ENCODE data around the gene DDX1. TPM values are rescaled to one million over a fixed set of nuclear protein-coding genes. Genes with fewer than 3 reads are reported as not detected.

The DDX1 gene
- total and polyA plus RNA-seq, 2 donors (not counting 1 experiment from before 2014, with no cell fraction given), result 13.2 to 52.6 TPM

DNA sequence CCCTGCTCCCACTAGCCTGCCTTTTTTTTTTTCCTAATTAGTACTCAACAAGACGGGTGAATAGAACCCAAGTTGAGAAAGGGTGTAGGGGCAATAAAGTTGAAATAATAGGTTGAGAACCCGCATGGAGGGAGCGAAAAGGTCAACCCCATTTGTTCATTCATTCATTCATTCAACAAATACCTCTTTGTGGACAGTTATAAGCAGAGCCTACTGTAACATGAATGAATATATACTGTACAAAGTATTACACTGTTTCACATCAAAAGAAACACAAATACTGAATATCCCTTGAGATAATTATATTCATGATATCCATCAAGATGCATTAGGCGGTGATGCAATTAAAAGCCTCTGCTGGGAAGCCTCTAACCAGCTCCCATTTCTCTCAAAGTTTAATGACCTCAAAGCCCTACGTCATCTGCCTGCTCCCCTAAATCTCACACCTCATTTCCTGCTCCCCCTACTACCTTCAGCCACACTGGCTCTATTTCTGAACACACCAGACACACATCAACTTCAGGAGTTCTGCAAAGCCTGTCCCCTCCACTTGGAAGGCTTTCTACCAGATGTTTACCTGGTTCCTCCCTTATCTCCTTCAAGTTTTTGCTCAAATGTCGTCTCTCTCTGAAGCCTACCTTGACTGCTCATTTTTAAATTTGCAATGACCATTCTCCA is 29.2 kb upstream of the DDX1 start:
- Histone ChIP-seq H3K27me3 (replicated peaks in 1 of 4; ENCODE audit: control extremely low read depth in 1 of 4, control insufficient read depth in 3 of 4, insufficient read depth in 4 of 4, low read length in 3 of 4) (no peaks in the 10 kb centered on the region), H3K27ac (ENCODE audit: low read length in 2 of 2) (no peak overlapping the region), H3K9ac (ENCODE audit: low read length) (no peak overlapping the region), H3K4me2 (replicated peaks; ENCODE audit: low read depth, low read length, poor library complexity, severe bottlenecking) (peak overlapping the region; percentile 75), H3K36me3 (replicated peaks in 1 of 2; ENCODE audit: control extremely low read depth in 1 of 2, control insufficient read depth in 1 of 2, extremely low read depth in 1 of 2, insufficient read depth in 2 of 2, low read length in 1 of 2) (no peaks in the 10 kb centered on the region), H4K20me1 (ENCODE audit: control insufficient read depth, insufficient read depth, low read length, poor library complexity, severe bottlenecking) (no peaks in the 10 kb centered on the region), H3K9me3 (ENCODE audit: control extremely low read depth in 1 of 3, control insufficient read depth in 2 of 3, insufficient read depth in 1 of 3, low read length in 2 of 3) (no peaks in the 10 kb centered on the region), H3K79me2 (ENCODE audit: control insufficient read depth, insufficient read depth, low read length) (peaks cover 36% of the 10 kb centered on the region), H3K4me3 (ENCODE audit: control extremely low read depth in 1 of 5, extremely low read depth in 1 of 5, insufficient read depth in 1 of 5, low read depth in 2 of 5, low read length in 4 of 5) (no peak overlapping the region), H3K4me1 (ENCODE audit: control insufficient read depth in 2 of 2, insufficient read depth in 2 of 2, low read length in 2 of 2) (peaks cover 12 to 15% of the 10 kb centered on the region in 2 donors), H2AFZ (ENCODE audit: insufficient read depth, low read depth, low read length, poor library complexity, severe bottlenecking) (peak overlapping the region; percentile 91)
- H3K4me3 Mint-ChIP-seq, result peak overlapping the region; percentile 100
- DNase-seq (no peak), ATAC-seq (ENCODE audit: low read depth) (no peak)
- H3K4me1 Mint-ChIP-seq, result peaks cover 38% of the 10 kb centered on the region
- intact Hi-C loops (cut with micrococcal nuclease), result no loop called here
- no peaks in the 10 kb centered on the region for H3K9me3 Mint-ChIP-seq (ENCODE audit: insufficient read depth)
- CTCF ChIA-PET, result interaction anchor here (5.2 kb wide), 1 partner anchor 14 kb away, joined by 34 read pairs; no protein-coding TSS in a partner anchor
- TF ChIP-seq EZH2 (IDR thresholded peaks at IDR 0.05; ENCODE audit: borderline replicate concordance, insufficient read depth, low read depth, low read length, poor library complexity, severe bottlenecking), result no peak
- TF ChIP-seq, protein P1, sequence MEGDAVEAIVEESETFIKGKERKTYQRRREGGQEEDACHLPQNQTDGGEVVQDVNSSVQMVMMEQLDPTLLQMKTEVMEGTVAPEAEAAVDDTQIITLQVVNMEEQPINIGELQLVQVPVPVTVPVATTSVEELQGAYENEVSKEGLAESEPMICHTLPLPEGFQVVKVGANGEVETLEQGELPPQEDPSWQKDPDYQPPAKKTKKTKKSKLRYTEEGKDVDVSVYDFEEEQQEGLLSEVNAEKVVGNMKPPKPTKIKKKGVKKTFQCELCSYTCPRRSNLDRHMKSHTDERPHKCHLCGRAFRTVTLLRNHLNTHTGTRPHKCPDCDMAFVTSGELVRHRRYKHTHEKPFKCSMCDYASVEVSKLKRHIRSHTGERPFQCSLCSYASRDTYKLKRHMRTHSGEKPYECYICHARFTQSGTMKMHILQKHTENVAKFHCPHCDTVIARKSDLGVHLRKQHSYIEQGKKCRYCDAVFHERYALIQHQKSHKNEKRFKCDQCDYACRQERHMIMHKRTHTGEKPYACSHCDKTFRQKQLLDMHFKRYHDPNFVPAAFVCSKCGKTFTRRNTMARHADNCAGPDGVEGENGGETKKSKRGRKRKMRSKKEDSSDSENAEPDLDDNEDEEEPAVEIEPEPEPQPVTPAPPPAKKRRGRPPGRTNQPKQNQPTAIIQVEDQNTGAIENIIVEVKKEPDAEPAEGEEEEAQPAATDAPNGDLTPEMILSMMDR (IDR thresholded peaks at IDR 0.05), result no peak
- peaks cover 10% of the 10 kb centered on the region for H3K27me3 Mint-ChIP-seq
- H3K27ac Mint-ChIP-seq, result no peak overlapping the region
- POLR2A ChIA-PET, result no interaction called here
- 100% methylated on average over 3 of the region's 6 CpGs for WGBS (ENCODE audit: insufficient coverage)

DNA sequence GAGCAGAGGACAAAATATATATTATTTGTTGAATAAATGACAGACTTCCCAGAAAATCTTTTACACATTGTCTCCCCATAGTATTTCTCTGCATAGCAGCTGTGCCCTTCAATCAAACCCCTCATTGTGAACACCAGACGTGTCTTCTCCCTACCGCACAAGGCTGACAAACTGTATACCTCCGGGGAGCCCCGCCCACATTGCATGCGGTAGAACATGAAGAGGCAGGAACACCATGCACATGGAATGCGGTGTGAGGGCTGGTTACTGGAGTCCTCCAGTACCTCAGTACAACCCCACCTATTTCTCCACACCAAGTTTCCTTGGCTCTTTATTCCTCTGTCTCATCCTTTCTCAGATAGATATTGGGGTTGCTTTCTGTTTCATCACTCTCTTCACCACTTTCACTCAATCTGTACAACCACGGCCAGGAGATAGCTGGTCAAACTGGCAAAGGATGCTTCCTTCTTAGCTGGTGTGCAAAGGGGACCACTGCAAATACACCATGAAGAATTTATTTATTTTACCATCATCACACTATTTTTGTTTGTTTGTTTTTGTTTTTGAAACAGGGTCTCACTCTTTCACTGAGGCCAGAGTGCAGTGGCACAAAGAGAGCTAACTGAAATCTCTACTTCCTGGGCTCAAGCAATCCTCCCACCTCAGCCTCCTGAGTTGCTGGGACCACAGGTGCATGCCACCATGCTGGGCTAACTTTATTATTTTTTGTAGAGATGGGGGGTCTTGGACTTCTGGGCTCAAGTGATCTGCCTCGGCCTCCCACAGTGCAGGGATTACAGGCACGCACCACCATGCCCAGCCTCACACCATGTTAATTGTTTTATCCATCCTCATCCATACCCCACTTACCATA is 28.2 kb upstream of the DDX1 start:
- peaks cover 12% of the 10 kb centered on the region in 2 donors for H3K4me1 ChIP-seq (ENCODE audit: control insufficient read depth in 2 of 2, insufficient read depth in 2 of 2, low read length in 2 of 2)
- peaks cover 32% of the 10 kb centered on the region for H3K4me1 Mint-ChIP-seq
- POLR2A ChIA-PET, result no interaction called here
- H3K27ac Mint-ChIP-seq, result no peak overlapping the region
- no peak overlapping the region for H3K4me3 ChIP-seq (ENCODE audit: control extremely low read depth in 1 of 5, extremely low read depth in 1 of 5, insufficient read depth in 1 of 5, low read depth in 2 of 5, low read length in 4 of 5)
- no peaks in the 10 kb centered on the region for H4K20me1 ChIP-seq (ENCODE audit: control insufficient read depth, insufficient read depth, low read length, poor library complexity, severe bottlenecking)
- no peaks in the 10 kb centered on the region for H3K9me3 ChIP-seq (ENCODE audit: control extremely low read depth in 1 of 3, control insufficient read depth in 2 of 3, insufficient read depth in 1 of 3, low read length in 2 of 3)
- CTCF ChIA-PET, result no interaction called here
- DNase-seq, result no peak
- H3K79me2 ChIP-seq (ENCODE audit: control insufficient read depth, insufficient read depth, low read length), result peaks cover 30% of the 10 kb centered on the region
- no peak overlapping the region for H3K27ac ChIP-seq (ENCODE audit: low read length in 2 of 2)
- no peaks in the 10 kb centered on the region for H3K27me3 ChIP-seq (replicated peaks in 1 of 4; ENCODE audit: control extremely low read depth in 1 of 4, control insufficient read depth in 3 of 4, insufficient read depth in 4 of 4, low read length in 3 of 4)
- H3K4me3 Mint-ChIP-seq, result no peak overlapping the region
- no peak for TF ChIP-seq EZH2 (IDR thresholded peaks at IDR 0.05; ENCODE audit: borderline replicate concordance, insufficient read depth, low read depth, low read length, poor library complexity, severe bottlenecking)
- TF ChIP-seq, protein P1 (IDR thresholded peaks at IDR 0.05), result no peak
- H3K9me3 Mint-ChIP-seq (ENCODE audit: insufficient read depth), result no peaks in the 10 kb centered on the region
- ATAC-seq (ENCODE audit: low read depth), result no peak
- H3K36me3 ChIP-seq (replicated peaks in 1 of 2; ENCODE audit: control extremely low read depth in 1 of 2, control insufficient read depth in 1 of 2, extremely low read depth in 1 of 2, insufficient read depth in 2 of 2, low read length in 1 of 2), result no peaks in the 10 kb centered on the region
- peaks cover 13% of the 10 kb centered on the region for H3K27me3 Mint-ChIP-seq
- WGBS (ENCODE audit: insufficient coverage), result 100% methylated on average over 5 of the region's 9 CpGs
- no peak overlapping the region for H2AFZ ChIP-seq (ENCODE audit: insufficient read depth, low read depth, low read length, poor library complexity, severe bottlenecking)
- no peak overlapping the region for H3K4me2 ChIP-seq (replicated peaks; ENCODE audit: low read depth, low read length, poor library complexity, severe bottlenecking)
- intact Hi-C loops (cut with micrococcal nuclease), result no loop called here
- no peak overlapping the region for H3K9ac ChIP-seq (ENCODE audit: low read length)
